GM21717 (cell line): ENCODE data around the gene MYO19.

Source experiments
- ATAC-seq: cut with Tn5 transposase; IDR thresholded peaks from one replicate; pipeline ENCODE4 v1.9.1; 2021; ENCODE audit warnings: mild to moderate bottlenecking, moderate library complexity; ENCODE audit not compliant: unreplicated experiment

The MYO19 gene

DNA sequence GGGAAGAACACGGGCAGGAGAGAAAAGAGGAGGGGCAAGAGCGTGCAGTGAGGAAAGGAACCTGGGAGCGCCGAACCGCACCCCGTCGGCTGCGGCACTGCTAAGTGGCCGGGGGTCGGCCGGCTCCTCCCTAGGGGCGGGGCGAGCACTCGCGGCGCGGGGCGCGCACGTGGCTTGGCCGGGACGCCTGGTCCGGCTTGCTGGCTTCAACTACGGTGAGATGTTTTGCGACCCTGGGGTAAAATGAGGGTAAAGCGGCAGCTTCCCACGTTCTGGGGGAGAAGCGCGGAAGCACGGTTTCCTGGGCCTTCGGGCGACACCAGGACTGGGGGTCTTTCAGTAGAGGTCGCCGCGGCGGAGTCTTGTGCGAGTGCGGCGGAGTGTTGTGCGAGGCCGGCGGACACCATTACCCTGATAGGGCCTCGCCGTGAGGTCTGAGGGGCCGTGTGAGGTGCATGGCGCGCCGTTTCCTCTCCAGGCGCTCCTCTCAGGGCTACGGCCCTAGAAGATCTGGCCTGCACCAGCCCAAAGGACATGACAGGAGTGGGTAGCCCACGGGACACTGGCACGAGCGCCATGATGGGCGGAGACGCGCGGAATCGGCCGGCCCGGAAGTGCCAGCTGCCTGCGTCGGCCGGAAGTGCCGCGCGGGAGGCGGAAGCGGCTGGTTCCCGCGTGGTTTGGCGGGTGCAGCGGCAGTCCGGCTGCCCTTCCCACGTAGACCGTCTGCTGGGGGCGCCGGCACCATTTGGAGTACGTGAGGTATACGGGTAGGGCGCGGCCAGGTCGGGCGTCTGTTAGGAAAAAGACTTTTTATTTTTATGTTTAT lies at the start of gene MYO19, which contains the start of gene PIGW:
MYO19 (minus strand) TSS at position 29 of the 829 bp plus-strand sequence. CDS start 2,330 bp downstream, outside the sequence.
PIGW (plus strand) TSS at position 148 of the 829 bp plus-strand sequence. CDS start 2,115 bp downstream, outside the sequence.
- ATAC-seq, result peak; percentile 62

DNA sequence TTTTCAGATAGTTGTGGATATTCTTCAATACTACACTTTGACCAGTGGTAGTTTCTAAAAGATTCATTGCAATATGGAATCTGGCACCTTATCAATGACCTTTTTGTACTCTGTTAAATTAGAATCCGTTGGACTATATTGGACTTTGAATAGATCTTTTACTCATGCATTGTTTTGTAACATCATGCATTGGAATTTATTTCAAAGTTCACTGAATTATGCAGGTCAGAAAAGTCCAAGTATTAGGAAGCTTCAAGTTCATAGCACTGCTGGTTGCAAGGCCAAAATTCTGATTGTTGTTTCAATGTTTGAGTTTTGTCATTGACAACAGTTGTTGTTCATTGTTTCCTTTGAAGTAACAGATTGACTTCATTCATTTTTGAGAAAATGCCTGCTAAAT lies 49.1 kb upstream of the MYO19 start:
- no peak for ATAC-seq

DNA sequence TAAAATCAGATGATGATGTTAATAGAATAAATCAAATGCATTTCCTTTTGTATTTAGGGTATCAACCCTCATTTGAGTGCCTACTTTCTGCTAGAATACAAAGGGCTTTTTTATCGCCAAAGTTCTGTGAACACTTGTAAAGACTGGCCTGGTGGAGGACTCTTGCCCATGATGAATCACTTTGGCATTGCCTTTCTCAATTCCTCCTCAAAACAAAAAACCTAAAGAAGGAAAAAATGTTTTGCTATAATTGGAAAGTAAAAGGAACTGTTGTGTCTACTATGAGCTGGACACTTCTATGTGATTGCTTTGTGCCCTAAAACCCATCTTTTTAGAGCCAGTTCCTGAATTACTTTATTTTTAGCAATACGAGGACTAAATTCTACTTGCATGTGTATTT lies 44.0 kb upstream of the MYO19 start:
- ATAC-seq, result no peak

DNA sequence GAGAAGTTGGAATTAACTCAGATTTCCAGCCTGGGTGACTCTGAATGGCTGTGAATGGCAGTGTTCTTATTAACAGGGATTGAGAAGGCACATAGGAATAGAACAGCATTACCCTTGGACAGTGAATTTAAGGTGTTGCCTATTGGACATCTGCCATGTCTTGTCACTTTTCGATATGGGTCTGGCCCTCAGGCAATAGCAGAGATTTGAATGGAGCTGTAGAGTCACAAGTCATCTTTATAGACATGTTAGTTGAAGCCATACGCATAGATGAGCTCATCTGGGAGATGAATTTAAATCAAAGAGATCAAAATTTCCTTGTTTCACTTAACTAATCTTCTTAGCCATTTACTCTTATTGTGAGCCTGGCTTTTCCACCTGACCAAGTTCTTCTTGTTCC lies 42.1 kb upstream of the MYO19 start:
- ATAC-seq, result no peak

DNA sequence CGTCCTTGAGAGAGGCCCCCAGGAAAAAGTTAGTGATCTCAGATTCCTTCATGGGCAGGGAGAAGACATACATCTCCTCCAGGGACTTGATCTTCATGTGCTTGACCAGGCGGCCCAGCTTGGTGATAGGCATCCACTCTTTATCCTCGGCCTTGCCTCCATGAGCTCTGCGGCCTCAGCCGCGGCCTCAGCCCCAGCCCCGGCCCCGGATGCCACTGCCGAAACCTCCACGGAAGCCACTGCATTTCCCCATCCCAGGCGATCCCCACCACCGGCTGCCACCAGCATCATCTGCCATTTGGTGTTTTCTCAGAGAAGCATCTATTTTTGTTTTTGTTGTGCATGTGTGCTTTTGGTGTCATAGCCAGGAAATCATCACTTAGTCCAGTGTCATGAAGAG lies 40.4 kb upstream of the MYO19 start:
- no peak for ATAC-seq

DNA sequence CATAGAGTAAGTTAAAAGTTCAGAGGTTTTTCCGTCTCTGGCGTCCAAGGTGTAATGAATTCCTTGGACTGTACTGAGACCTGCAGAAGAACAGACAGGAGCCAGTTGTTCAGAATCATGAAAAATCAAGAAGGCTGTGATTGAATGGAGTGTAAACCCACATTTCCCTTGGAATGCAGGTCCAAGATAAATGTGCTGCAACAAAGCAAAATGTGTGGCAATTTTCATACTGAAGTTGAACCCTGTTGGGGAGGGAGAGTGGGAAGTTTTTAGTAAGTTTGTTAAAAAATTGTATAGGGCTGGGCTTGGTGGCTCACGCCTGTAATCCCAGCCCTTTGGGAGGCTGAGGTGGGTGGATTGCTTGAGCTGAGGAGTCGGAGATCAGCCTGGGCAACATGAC lies 31.4 kb upstream of the MYO19 start:
- no peak for ATAC-seq

DNA sequence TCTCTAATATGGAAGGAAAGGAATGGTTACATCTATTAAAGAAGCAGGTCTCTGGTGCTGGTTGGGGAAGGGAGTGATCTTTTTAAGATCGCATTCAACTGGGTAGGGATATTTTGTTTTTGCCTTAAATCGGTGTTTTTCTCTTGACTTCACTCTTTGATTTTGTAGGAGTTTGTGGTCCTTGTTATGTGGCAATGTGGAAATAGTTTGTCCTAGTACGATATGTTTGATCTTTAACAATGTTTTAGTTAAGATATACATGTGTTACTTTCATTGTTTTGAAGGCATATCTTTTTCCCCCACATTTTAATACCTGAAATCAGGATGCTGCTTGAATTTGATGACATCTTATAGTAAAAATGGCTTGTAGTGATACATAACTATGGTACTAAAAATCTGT lies 18.8 kb upstream of the MYO19 start:
- ATAC-seq, result no peak

- no peak for ATAC-seq
These were observed 16.1 kb upstream of the MYO19 start for GRCh38 chr17:36550491-36551417.

GRCh38 chr17:36547776-36548175 lies 13.1 kb upstream of the MYO19 start:
- no peak for ATAC-seq

DNA sequence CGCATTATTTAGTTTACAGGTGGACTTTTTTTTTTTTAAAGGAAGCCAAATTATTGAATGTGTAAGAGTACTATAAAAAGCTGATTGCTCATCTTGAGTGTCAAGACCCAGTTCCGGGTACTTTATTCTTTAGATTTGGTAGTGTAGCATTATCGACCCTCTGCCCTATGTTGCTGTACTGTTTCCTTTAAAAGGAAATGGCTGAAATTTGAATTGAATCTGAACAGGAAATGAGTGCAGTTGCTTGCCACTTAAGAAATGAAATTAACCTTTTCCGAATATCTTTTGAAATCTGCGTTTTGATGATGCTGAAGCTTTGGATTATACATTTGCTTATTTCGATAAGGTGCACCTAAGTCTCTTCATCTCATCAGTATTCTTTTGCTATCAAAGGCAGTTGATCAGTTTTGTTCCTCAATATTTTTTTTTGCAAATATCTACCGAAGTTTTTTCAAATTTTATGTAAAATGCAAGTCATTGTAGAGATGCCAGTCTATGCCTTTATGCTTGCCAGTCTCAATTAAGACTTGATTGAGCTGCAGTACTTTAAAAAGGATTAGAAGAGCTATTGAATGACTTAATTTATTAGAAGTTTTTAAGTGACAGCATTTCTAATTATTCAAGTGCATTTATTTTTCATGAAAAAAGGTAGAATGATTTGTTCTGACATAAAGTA lies 11.9 kb upstream of the MYO19 start:
- no peak for ATAC-seq

- peak; percentile 67 for ATAC-seq
These were observed 11.1 kb upstream of the MYO19 start for GRCh38 chr17:36545465-36546417.

DNA sequence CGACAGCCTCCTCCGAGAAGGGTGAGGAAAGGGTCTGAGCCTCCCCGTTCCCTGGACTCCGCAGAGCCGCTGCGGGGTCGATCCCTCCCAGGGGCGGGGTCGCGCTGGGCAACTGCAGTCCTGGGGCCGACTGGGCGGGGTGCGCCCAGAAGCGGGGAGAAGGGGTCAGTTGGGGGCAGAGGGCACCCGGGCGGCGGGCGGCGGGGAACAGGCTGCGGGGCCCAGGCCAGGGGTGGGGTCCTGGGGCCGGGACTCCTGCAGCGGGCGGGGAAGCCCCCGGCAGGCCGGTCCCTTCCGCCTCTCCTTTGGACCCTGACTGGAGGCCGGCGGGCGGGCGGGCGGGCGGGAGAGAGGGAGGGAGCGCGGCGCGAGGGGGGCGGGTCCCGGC lies 10.4 kb upstream of the MYO19 start:
- ATAC-seq, result peak; percentile 31

DNA sequence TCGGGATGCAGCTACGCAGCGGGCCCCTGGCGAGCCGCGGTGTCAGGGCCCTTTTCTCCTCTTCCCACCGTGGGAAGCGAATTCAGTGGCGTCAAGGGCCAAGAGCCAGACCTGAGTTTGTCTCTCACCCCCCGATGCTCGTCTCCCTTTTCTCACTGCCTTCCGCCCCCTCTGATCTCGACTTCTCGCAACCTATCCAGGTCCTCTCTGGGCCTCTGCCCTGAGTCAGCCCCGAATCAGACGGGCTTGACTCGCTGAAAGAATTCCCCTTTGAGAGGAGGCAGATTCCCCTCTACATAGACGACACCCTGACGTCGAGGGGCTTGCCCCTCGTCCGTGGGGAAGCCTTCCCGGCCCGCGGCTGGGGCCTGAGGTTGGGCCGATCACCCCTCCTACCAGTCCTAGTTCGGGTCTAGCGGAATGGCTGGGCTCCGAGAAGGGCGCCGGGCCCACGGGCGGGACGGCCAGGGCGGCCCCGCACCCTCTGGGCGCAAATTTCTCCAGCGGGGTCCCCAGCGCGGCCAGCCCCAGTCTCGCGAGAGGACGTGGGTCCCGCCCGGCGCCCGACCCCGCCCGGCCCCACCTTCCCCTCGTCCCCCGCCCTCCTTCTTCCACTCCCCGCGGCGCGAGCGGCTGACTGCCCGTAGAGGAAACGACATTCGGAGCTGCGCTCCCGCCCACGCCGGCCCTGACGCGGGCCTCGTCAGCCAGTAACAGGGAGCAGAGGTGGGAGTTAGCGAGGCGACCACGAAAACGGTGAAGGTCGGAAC lies 9.8 kb upstream of the MYO19 start, which contains the start of gene GGNBP2:
GGNBP2 (plus strand) TSS at position 613 of the 770 bp plus-strand sequence. CDS start 806 bp downstream, outside the sequence.
- ATAC-seq, result peak; percentile 44

GRCh38 chr17:36544044-36544306 lies 9.3 kb upstream of the MYO19 start:
- ATAC-seq, result peak; percentile 2

- no peak for ATAC-seq
These were observed 8.1 kb upstream of the MYO19 start for GRCh38 chr17:36542755-36543154.

GRCh38 chr17:36540696-36541095 lies 6.0 kb upstream of the MYO19 start:
- no peak for ATAC-seq

GRCh38 chr17:36535669-36536081 lies 1.0 kb upstream of the MYO19 start:
- no peak for ATAC-seq

GRCh38 chr17:36533935-36534839 lies 481 bp downstream of the MYO19 start:
- peak; percentile 29 for ATAC-seq
